Fibroblast of skin of left quadriceps (primary cell): ENCODE data around the gene ACSL4.
"Not testable (repeated sequence)": the region's sequence is repeated elsewhere in the genome, so short reads cannot be mapped to it uniquely, and the experiment has no call there.

Source experiments
- DNase-seq, 2 experiments: peaks; one replicate each; pipeline ENCODE4 v3.0.0-alpha.2; 2013; ENCODE audit warnings: low read depth in 2 of 2

The ACSL4 gene

GRCh38 chrX:109667986-109668385, 65.1 kb downstream of the ACSL4 start:
- DNase-seq, result no peak

DNA sequence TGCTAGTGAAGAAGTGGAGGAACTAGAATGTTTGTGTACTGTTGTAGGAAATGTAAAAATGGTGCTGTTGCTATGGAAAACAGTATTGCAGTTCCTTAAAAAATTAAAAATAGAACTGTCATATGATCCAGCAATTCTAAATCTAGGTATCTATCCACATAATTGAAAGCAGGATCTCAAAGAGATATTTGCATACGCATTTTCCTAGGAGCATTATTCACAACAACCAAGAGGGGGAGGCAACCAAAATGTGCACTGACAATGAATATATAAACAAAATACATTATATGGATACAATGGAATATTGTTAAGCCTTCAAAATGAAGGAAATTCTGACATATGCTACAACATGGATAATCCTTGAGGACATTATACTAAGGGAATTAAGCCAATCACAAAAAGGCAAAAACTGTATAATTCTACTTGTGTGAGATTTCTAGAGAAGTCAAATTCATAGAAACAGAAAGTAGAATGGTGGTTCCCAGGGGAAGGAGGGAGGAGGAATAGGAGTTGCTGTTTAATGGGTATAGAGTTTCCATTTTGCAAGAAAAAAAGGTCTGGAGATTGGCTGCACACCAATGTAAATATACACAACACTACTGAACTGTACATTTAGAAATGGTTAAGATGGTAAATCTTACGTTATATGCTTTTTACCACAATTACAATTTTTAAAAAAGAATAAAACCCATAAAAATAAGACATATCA, 72.5 kb downstream of the ACSL4 start:
- DNase-seq, result no peak

- DNase-seq, result no peak
These were observed 74.7 kb downstream of the ACSL4 start for GRCh38 chrX:109658391-109658790.

DNA sequence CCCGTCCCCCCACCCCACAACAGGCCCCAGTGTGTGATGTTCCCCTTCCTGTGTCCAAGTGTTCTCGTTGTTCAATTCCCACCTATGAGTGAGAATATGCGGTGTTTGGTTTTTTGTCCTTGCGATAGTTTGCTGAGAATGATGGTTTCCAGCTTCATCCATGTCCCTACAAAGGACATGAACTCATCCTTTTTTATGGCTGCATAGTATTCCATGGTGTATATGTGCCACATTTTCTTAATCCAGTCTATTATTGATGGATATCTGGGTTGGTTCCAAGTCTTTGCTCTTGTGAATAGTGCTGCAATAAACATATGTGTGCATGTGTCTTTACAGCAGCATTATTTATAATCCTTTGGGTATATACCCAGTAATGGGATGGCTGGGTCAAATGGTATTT, 75.7 kb downstream of the ACSL4 start:
- not testable (repeated sequence) for DNase-seq

- no peak for DNase-seq
These were observed 76.3 kb downstream of the ACSL4 start for GRCh38 chrX:109656774-109657173.

DNA sequence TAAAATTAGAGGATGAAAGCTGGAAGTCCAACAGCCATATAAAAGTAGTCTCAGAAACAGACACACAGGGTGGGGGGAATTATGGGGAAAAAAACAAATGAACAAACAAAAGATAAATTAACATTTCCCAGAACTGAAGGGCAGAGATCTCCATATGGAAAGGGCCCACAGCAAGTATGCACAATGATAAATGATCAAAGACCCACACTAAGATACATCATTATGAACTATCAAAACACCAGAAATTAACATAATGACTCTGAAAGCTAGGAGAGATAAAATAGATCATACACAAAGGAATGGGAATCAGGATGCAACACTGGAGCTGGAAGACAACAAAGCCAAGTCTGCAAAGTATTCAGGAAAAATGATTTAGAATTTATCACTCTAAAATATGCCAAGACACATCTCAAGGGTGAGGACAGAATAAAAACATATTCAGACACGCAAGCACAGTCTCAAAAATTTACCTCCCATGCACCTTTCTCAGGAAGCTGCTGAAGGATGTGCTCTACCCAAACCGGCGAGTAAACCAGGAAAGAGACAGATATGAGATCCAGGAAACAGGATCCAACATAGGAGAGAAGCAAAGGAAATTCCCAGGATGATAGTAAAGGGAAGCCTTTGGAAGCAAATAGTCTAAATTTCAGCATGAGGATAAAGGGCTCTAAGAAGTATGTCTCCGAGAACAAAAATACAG, 77.4 kb downstream of the ACSL4 start:
- no peak for DNase-seq

GRCh38 chrX:109654516-109655109, 78.4 kb downstream of the ACSL4 start:
- no peak for DNase-seq

GRCh38 chrX:109644671-109645070, 88.4 kb downstream of the ACSL4 start:
- not testable (repeated sequence) for DNase-seq

- no peak for DNase-seq
These were observed 89.4 kb downstream of the ACSL4 start for GRCh38 chrX:109643687-109644086.

DNA sequence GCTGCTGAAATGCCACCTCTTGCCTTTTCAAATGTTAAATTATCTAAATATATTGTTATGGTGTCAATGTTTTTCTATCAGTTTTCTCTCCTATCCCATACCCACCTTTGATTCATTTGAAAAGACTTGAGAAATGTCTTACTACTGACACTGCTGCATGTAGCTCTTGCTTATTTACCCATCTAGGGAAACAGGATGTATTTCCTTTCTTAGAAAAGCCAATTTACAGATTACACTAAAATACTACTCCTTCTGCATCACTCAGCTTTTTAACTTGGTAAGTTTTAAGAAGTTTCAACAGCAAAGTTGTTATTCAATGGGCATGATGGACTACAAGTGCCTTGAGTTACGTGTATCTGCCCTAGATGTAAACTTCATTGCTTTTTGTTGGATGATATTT, 94.9 kb downstream of the ACSL4 start:
- DNase-seq, result no peak

- DNase-seq, result not testable (repeated sequence)
These were observed 95.6 kb downstream of the ACSL4 start for GRCh38 chrX:109637477-109637876.

DNA sequence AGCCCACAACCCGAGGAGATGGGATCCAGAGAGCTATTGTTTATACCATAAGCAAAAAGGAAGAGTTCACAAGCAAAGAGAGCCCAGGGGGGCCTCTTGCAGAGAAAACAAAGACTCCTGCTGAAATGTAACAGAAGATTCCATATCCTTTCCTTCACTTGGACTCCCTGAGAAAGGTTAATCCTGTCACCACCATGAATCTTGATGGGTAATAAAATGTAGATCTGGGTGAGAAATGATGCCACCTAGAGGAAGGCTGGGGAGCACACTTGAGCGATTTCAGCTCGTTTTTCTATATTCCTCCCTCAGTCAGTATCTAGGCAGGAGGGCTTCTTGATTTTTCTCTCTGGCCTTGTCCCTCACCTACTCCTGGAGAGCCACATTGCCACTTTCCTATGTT, 97.9 kb downstream of the ACSL4 start:
- DNase-seq, result no peak

GRCh38 chrX:109632906-109633504, 100.1 kb downstream of the ACSL4 start:
- DNase-seq, result peak in 1 of 2 experiments; percentile 9

GRCh38 chrX:109629310-109629709, 103.7 kb downstream of the ACSL4 start:
- DNase-seq, result no peak

GRCh38 chrX:109626637-109627036, 106.4 kb downstream of the ACSL4 start:
- no peak for DNase-seq

GRCh38 chrX:109624641-109625616, 108.1 kb downstream of the ACSL4 start, which contains the start of gene KCNE5:
TSS of gene KCNE5 (minus strand) at chrX:109625172. CDS start at chrX:109625020, 152 bp downstream.
- no peak for DNase-seq

DNA sequence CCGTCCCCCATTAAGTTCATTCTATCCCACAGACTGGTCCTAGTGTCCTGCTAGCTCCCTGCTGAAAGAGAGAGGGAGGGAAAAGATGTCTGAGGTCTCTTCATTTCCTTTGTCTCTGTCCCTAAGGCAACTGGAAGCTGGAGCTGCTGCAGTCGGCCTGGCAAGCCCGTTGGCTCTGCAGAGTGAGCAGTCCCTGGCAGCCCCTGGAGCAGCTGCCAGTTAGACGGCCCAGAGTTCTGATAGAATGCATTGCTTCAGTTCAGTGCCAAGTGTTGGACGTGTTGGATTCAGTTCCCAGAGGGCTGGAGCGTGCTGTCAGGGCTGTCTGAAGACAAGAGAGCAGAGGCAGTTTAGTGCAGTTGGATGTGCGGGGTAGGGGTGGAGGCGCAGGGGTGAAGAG, 109.1 kb downstream of the ACSL4 start:
- no peak for DNase-seq

GRCh38 chrX:109622270-109622669, 110.8 kb downstream of the ACSL4 start:
- no peak for DNase-seq

DNA sequence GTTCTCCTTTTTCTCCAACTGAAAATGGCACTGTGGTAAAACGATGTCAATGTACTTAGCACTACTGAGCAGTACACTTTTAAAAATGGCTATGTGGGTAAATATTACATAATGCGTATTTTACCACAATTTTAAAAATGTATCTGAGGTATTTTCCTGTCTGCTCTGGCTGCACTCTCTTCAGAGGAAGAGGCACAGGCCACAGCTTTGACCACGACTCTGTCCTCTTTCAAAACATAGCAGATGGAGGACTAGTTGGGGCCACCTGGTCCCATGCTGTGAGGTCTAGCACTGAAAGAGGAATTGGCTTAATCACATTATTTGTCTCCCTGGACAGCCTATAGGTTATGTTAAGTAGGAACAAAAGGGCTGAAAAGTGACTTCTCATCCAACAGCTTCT, 113.3 kb downstream of the ACSL4 start:
- DNase-seq, result no peak

DNA sequence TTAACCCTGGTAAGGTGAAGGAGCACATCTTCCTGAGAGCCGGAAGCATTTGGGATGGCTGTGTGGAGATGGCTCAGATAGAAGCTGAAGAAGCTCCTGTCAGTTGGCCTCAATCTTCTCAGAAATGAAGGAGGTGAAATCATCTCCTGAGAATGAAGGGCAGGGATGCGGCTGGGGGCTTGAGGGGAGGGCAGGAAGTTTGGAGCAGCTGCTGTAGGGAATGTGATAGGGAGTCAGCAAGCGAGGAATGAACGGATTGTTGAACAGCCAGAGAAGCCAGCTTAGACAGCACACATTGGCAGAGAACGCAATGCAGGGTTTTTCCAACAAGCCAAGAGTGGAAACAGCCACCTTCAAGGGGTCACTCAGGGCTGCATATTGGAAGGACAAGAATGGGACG, 118.1 kb downstream of the ACSL4 start:
- DNase-seq, result no peak

DNA sequence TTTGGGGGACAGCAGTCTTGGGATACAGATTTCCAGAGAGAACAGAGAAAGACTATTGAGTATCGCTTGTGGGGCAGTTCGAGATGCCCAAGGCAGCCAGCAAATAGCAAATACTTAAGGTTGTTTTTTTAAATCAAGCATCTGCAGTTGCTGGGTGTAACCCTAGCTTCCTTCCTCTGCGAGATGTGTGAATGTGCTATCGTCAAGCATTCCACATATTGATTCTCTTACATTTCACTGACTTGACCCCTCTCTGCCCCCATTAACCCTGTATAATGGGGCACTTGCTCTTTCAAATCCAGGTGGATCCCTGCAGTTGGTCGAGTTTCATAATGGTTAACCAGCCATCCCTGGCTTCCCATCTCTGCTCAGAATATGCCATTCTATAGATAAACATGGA, 131.6 kb downstream of the ACSL4 start:
- DNase-seq, result no peak
